GM21447 (cell line): ENCODE data around the gene SGSM1.

ENCODE experiments used
- ATAC-seq: cut with Tn5 transposase; IDR thresholded peaks from one replicate; pipeline ENCODE4 v1.9.1; 2021; ENCODE audit not compliant: unreplicated experiment

Gene SGSM1

DNA sequence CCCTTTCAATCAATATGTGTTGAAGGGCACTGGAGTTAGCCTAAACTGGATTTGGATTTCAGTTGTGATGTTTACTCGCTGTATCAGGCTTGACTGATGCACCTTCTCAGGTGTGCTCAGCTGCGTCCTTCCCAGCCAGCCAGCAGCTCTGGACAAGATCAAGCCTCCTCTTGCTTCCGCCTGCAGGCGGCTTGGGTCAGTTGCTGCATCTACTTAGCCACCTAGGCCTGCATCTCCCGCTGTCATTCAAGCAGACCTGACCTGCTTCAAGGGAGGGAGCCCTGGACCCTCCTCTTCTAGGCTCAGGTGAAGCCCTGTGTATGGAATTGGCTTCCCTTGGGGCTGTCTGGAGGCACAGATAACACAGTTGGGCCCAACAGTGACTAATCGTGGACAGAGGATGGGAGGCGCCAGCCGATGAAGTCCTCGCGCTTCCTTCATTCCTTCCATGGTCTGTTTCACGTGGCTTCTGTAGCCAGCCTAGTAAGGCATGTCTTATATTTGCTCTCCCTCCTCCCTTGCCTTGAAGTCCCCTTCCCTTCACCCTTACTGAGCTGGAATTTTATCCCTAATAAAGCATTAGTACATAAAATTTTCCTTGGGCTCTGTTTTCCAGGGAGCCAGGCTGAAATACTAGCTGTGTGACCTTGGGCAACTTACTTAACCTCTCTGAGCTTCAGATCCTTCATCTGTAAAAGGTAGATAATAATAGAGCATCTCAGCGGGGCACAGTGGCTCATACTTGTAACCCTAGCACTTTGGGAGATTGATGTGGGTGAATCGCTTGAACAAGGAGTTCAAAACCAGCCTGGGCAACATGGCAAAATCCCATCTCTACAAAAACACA, 142.6 kb downstream of the SGSM1 start:
- no peak for ATAC-seq

DNA sequence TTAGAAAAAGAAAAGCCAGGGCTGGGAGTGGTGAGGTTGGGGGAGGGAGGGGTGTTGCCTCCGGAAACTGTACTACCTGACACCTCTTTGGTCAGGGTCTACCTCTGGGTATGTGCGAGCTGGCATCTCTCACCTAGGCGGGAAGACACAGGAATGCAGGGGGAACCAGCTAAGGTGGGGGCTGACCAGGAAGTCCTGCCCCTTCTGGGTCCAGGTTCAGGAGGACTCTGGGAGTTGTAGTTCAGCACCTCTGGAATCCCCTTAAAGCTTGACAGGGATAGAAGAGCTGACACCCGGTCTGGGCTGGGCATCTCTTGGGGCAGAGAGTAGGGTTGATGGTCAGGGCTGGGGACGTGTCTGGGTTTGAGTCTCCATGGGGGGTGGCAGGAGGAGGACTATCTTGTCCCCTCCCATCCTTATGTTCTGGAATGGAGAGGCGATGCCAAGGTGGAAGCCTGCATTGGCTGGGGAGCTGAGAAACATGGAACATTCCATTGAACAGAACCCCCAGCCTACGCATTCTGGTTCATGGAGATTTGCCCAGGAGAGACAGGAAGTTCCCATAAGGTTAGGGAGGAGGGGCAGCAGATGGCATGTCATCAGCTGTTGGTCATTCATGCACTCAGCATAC, 144.4 kb downstream of the SGSM1 start:
- ATAC-seq, result no peak

- no peak for ATAC-seq
These were observed 146.2 kb downstream of the SGSM1 start, which contains the start of gene KIAA1671 for GRCh38 chr22:24951942-24952836. KIAA1671 (plus strand) TSS chr22:24952716; CDS start chr22:25028000, 75,284 bp downstream.

DNA sequence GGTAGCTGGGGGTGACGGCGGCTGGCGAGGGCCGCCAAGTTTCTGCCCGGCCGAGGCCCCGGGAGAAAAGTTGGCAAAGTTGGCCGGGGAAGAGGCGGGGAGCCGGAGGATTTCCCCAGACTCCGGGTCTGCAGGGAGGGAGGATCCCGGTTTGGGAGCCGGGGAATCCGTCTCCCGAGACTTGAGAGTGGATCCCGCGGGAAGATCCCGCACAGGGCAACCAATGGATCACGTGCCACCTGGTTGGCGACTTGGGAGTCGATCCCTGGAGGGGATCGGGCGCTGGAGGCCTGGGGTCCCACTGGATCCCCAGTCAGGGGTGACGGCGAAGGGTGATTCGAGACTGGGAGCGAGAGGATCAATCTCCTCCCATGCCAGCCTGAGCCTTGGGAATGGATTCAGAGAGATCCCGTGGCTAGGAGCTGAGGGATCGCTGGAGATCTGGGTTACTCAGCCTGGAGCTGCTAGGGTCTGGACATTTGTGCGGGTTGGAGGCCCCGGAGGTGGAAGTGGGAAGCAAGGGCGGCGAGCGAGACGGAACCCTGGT, 146.9 kb downstream of the SGSM1 start:
- no peak for ATAC-seq

GRCh38 chr22:24953384-24954113, 147.5 kb downstream of the SGSM1 start:
- no peak for ATAC-seq

- ATAC-seq, result no peak
These were observed 148.1 kb downstream of the SGSM1 start for GRCh38 chr22:24954114-24954463.

GRCh38 chr22:24954856-24955255, 148.8 kb downstream of the SGSM1 start:
- ATAC-seq, result no peak

DNA sequence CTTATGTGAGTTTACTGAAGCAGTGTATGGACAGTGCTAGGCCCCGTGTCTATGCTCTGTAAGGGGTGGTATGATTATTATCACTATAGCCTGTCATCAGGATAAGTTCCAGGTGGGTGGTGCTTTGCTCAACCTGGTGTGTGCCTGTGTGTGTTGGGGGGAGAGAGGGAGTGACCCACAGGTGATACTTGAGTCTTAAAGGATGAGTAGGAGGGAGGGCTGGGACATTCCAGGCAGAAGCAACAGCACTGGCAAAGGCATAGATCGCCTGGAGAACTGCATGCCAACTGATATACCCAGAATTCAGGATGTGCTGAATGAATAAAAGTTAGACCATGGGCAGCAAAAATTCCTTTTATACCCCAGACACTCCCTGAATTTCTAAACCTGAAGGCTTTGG, 151.0 kb downstream of the SGSM1 start:
- ATAC-seq, result no peak

DNA sequence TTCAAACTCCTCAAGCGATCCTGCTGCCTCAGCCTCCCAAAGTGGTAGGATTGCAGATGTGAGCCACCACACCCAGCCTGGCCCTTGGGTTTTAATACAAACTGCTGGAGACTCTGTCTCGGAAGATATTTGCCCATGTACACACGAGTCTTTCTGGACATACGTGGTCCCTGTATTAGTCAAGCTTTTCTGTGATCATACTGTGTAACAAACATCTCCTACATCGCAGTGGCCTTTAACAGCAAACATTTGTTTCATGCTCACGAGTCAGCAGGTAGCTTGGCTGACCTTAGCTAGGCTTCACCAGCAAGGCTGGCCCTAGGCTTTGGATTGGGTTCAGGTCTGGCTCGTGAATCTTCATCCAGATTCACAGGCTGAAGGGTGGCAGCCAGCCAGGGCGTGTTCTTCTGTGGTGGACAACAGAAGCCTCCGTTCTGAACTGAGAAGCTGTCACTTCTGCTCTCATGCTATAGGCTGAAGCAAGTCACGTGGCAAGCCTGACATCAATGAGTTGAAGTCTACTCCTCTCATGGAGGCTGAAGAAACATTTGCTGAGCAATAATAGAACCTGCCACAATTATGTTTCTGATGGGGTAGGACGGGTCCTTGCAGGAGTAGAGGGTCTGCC, 155.3 kb downstream of the SGSM1 start:
- no peak for ATAC-seq

- ATAC-seq, result no peak
These were observed 156.1 kb downstream of the SGSM1 start for GRCh38 chr22:24962094-24962493.

- no peak for ATAC-seq
These were observed 156.8 kb downstream of the SGSM1 start for GRCh38 chr22:24962835-24963234.

GRCh38 chr22:24964441-24964840, 158.4 kb downstream of the SGSM1 start:
- ATAC-seq, result no peak

- ATAC-seq, result no peak
These were observed 160.0 kb downstream of the SGSM1 start for GRCh38 chr22:24965822-24966626.

GRCh38 chr22:24968066-24968561, 162.1 kb downstream of the SGSM1 start:
- ATAC-seq, result no peak

DNA sequence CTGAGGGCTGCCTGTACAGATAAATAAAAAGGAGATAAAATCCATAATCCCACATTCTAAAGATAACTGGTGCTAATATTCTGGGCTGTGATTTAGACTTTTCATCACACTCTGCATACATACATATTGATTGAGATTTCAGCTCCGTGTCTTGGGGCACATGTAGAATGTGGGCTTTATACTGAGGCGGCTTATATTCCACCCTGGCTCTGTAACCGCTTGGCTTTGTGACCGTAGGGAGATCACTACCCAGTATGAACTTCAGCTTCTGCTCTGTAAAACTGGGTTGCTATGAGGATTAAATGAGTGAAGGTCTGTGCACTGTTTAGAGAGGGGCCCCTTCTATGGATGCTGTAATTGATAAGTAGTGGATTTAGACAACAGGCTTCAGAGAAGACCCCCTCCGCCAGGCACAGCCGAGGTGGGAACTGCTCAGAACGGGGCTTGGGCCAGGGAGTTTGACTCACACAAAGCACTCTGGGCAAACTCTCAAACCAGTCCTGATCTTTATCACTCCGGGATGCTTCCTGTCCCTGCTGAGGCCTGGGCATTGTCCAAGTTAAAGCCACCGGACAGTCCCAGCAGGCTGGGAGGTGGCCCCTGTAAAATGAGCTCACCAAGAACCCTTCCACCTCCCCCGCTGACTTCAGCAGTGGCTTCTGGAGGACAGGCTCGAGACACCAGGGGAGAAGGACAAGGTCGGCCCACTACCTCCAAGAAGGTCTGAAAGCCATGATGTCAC, 163.7 kb downstream of the SGSM1 start:
- no peak for ATAC-seq

DNA sequence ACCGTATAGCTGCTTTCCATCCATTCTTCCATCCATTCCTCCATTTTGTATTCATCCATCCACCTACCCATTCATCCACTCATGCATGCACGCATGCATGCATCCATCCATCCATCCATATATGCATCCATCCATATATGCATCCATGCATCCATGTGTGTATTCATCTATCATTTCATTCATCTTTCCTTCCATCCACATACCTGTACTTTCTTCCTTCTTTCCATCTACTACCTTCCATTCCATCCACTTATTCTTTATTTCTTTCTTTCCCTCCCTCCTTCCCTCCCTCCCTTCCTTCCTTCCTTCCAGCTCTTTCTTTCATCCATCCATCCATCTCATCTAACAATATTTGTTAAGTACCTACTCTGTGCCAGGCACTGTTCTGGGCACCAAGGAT, 166.4 kb downstream of the SGSM1 start:
- ATAC-seq, result no peak

- ATAC-seq, result no peak
These were observed 167.9 kb downstream of the SGSM1 start for GRCh38 chr22:24973872-24974271.

DNA sequence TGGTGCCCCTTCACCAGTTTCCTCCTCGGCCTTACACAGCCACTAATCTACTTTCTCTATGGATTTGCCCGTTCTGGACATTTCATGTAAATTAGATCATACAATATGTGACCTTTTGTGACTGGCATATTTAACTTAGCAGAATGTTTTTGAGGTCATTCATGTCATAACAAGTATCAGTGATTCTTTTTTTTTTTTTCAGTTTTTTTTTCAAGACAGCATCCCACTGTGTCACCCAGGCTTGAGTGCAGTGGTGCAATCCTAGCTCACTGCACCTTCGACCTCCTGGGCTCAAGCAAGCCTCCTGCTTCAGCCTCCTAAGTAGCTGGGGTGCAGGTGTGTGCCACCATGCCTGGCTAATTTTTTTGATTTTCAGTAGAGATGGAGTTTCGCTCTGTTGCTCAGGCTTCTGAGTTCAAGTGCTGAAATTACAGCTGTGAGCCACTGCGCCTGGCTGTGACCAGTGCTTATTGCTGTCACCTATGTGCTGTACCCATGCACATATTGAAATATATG, 169.2 kb downstream of the SGSM1 start:
- no peak for ATAC-seq
